GM10266 (cell line): ENCODE data around the gene GPR156.
"Not testable (repeated sequence)": the region's sequence is repeated elsewhere in the genome, so short reads cannot be mapped to it uniquely, and the experiment has no call there.

Experiments
- DNase-seq: peaks from one replicate; pipeline ENCODE4 v3.0.0; 2012; ENCODE audit errors: extremely low spot score
- TF ChIP-seq, protein P1 (sequence below): IDR thresholded peaks from 2 replicates; pipeline ENCODE4 v1.5.1; 2012; ENCODE audit warnings: mild to moderate bottlenecking, low read depth; ENCODE audit not compliant: control insufficient read depth, insufficient read depth; ENCODE audit errors: missing control alignments

The GPR156 gene

DNA sequence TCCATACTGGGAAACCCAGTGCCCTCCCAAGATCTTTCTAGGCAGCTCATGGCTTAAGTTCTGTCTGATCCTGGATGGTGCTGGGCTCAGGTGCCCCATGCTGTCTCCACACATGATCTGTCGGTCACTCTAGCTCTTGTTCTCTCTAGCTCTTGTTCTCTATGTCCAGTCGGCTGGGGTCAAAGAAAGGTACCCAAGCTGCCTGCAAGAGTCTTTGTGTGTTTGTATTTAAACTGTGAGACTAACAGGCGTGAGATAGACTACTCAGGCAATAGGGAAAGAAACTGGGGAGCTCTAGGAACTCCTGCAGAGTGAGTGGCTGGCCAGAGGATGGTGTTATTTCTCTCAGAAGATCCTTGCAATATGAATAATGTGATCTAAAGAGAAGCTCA lies 40.2 kb downstream of the GPR156 start:
- TF ChIP-seq, protein P1, sequence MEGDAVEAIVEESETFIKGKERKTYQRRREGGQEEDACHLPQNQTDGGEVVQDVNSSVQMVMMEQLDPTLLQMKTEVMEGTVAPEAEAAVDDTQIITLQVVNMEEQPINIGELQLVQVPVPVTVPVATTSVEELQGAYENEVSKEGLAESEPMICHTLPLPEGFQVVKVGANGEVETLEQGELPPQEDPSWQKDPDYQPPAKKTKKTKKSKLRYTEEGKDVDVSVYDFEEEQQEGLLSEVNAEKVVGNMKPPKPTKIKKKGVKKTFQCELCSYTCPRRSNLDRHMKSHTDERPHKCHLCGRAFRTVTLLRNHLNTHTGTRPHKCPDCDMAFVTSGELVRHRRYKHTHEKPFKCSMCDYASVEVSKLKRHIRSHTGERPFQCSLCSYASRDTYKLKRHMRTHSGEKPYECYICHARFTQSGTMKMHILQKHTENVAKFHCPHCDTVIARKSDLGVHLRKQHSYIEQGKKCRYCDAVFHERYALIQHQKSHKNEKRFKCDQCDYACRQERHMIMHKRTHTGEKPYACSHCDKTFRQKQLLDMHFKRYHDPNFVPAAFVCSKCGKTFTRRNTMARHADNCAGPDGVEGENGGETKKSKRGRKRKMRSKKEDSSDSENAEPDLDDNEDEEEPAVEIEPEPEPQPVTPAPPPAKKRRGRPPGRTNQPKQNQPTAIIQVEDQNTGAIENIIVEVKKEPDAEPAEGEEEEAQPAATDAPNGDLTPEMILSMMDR = no peak
- no peak for DNase-seq

DNA sequence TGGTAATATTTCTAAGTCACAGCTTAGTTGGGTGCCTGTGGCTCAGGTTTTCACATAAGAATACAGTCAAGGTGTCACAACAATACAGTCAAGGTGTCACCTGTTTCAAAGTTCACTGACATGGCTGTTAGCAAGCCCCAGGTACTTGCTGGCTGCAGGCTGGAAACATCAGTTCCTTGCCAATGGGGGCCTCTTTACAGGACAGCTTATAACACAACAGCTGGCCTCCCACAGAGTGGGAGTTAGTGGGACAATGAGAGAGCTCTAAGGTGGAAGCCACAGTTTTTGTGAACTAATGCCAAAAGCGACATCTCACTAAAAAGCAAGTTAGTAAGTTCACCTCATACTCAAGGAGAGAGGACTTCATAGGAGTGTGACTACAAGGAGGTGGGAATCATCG lies 45.4 kb downstream of the GPR156 start:
- no peak for DNase-seq
- TF ChIP-seq, protein P1 = no peak

DNA sequence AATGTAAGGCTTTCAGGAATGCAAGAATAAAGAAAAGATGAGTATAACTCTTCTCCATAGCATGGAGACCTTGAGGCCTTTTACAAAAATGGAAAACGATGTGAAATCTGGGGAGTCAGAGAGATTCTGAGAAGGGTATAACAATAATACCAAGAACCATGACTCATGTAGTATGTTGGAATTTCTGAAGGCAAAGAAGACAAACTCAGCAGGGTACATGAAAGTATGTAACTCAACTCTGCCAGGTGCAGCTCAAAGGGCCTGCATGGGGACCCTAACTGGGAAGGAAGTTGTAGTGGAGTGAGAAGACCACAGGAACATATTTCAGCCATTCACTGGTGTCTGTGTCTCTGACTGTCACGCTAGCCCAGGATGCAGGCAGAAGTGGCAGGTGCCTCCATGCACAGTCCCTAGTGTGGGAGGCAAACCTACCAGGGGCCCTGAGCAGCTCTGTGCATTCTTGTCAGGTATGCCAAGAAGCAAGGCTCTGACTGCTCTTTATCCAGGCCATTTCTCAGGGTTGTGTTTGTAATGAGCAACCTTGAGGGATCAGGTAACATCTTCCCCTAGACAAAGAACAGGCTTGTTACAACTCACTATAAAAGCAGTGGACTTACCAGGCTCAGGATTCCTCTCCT lies 57.2 kb downstream of the GPR156 start:
- TF ChIP-seq, protein P1 = no peak
- no peak for DNase-seq

DNA sequence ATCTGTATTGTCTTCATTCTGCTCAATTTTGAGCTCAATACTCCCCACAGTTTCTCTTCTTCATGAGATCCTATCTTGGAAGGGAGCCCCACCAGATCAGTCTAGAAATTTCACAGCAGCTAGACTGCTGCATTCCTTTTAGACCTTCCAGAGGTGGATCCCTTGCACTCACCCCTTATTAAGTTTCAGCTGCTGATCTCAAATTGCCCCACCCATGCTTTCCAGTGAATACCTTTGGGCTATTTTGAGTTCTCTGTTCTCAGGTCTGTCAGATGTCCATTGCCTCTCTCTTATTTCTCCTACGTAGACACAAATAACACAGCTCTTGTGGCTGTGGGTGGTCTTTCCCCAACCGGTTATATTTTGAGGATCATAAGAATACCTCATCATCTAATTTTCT lies 60.8 kb downstream of the GPR156 start:
- DNase-seq = no peak
- TF ChIP-seq, protein P1 = no peak

DNA sequence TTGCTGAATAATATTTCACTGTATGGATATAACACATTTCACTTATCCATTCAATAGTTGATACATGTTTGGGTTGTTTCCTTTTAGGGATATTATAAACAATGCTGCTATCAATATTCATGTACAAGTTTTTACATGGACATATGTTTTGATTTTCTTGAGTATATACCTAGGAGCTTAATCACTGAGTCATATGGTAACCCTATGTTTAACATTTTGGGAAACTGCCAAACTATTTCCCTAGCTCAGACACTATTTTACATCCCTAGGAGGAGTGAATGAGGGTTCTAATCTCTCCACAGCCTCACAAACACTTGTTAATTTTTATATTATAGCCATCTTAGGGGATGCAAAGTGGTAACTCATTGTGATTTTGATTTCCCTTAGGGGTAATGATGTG lies 66.0 kb downstream of the GPR156 start:
- no peak for DNase-seq
- TF ChIP-seq, protein P1 = no peak

DNA sequence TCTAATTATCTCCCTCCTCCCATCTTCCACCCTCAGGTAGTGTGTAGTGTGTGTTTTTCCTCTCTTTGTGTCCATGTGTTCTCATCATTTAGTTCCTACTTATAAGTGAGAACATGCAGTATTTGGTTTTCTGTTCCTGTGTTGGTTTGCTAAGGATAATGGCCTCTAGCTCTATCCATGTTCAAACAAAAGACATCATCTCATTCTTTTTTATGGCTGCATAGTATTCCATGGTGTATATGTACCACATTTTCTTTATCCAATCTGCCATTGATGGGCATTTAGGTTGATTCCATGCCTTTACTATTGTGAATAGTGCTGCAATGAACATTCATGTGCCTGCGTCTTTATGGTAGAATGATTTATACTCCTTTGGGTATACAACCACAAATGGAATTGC lies 68.4 kb downstream of the GPR156 start:
- not testable (repeated sequence) for DNase-seq

DNA sequence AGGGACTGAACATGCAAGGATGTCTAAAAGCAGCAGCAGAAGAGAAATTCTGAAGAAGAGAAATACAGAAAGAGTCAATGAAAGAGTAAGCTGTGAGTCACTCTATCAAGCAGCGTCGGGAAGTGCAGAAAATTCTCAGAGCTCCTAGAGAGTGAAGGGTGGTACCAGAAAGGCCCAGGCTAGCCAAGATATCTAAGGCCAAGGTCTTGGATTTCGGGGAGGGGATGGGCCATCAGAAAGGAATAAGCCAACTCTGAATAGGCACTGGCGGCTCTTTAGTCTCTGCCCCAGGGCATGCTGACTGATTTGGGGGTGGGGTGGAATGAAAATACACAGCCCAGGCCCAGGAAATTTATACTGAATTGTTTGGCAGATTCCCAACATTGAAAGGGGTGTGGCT lies 70.8 kb downstream of the GPR156 start:
- TF ChIP-seq, protein P1 = no peak
- DNase-seq = no peak

DNA sequence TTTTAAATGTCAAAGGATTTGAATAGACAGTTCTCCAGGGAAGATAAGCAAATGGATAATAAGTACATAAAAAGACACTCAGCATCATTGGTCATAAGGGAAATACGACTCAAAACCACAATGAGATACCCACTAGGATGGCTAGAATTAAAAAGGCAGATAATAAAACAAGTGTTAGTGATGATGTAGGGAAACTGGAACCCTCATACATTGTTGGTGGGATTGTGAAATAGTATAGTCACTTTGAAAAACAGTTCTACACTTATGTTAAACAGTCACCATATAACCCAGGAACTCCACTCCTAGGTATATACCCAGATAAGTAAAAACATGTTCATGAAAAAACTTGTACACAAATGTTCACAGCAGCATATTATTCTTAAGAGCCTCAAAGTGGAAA lies 72.5 kb downstream of the GPR156 start:
- DNase-seq = no peak
- TF ChIP-seq, protein P1 = no peak
